ENCODE data around the gene TCF3. TPM values are rescaled to one million over a fixed set of nuclear protein-coding genes. Genes with fewer than 3 reads are reported as not detected.

TCF3 gene
- total and polyA plus RNA-seq, 2 of the 8 experiments (the other 6 are each of a cell fraction or from before 2014, with no cell fraction given): 241 to 348 TPM

GRCh38 chr19:1575323-1576241 lies 76.8 kb downstream of the TCF3 start:
- no peak overlapping the region for H2BK5ac ChIP-seq (ENCODE audit: low read depth, low read length)
- POLR2A ChIA-PET (ENCODE audit: partially characterized antibody): interaction anchor here (0.6 to 8.8 kb wide), 11 partner anchors 8 to 306 kb away, joined by 3 to 148 read pairs (median 4); partner anchors contain the start of genes CIRBP, MBD3 and MEX3D

More at GRCh38 chr19:1575323-1576241, 76.8 kb downstream of the TCF3 start:
- Histone ChIP-seq H3K9me3 (ENCODE audit: insufficient read depth in 2 of 2, low read depth in 1 of 2, low read length in 1 of 2) (no peaks in the 10 kb centered on the region), H2AK5ac (ENCODE audit: low read depth, low read length) (no peak overlapping the region), H3K4me3 (ENCODE audit: extremely low read depth in 1 of 4, insufficient read depth in 2 of 4, low read depth in 3 of 4, low read length in 4 of 4) (no peak overlapping the region), H4K5ac (ENCODE audit: insufficient read length, low read depth, low read length) (no peak overlapping the region), H3K56ac (replicated peaks; ENCODE audit: insufficient read length, low read depth, low read length) (no peak overlapping the region), H2BK12ac (ENCODE audit: low read depth, low read length) (no peak overlapping the region), H3K27ac (ENCODE audit: low read depth, low read length) (no peak overlapping the region), H3K23me2 (ENCODE audit: low read depth, low read length) (no peaks in the 10 kb centered on the region), H3K9ac (replicated peaks in 1 of 4; ENCODE audit: extremely low read depth in 1 of 4, low read depth in 3 of 4, low read length in 3 of 4) (no peak overlapping the region), H3K79me1 (ENCODE audit: low read depth, low read length) (no peaks in the 10 kb centered on the region; the same call in 1 of the 2 replicates), H3K4me1 (replicated peaks in 1 of 4; ENCODE audit: control insufficient read depth in 3 of 4, insufficient read depth in 4 of 4, low read length in 3 of 4) (no peaks in the 10 kb centered on the region), H2BK15ac (ENCODE audit: low read length) (no peak overlapping the region), H2BK120ac (replicated peaks; ENCODE audit: low read depth, low read length) (no peak overlapping the region), H3K14ac (ENCODE audit: insufficient read length) (no peak overlapping the region), H3K4me2 (ENCODE audit: insufficient read depth in 1 of 2, low read depth in 2 of 2, low read length in 2 of 2) (no peak overlapping the region), H3K79me2 (ENCODE audit: control insufficient read depth in 1 of 2, insufficient read depth in 2 of 2, low read length in 2 of 2) (no peaks in the 10 kb centered on the region), H2AFZ (ENCODE audit: low read length) (no peak overlapping the region), H3K4ac (replicated peaks; ENCODE audit: insufficient read length, low read depth, low read length) (no peak overlapping the region), H3K27me3 (replicated peaks in 1 of 4; ENCODE audit: control insufficient read depth in 3 of 4, extremely low read depth in 1 of 4, insufficient read depth in 3 of 4, low read length in 3 of 4) (peaks cover 0 to 7% (median 1%) of the 10 kb centered on the region in 4 experiments; a peak in 2 of 7 replicates), H2BK20ac (ENCODE audit: low read length) (no peak overlapping the region), H4K91ac (replicated peaks; ENCODE audit: insufficient read length, low read length) (no peak overlapping the region), H4K20me1 (replicated peaks in 1 of 2; ENCODE audit: control insufficient read depth in 1 of 2, insufficient read depth in 2 of 2, low read length in 2 of 2) (peaks cover 0 to 14% of the 10 kb centered on the region in 2 experiments), H4K8ac (ENCODE audit: extremely low read depth, insufficient read depth, low read length) (no peak overlapping the region; the same call in 1 of the 2 replicates), H3K23ac (ENCODE audit: insufficient read length) (no peak overlapping the region), H3K18ac (ENCODE audit: extremely low read depth, low read length) (no peak overlapping the region), H3K36me3 (ENCODE audit: control insufficient read depth in 2 of 4, insufficient read depth in 4 of 4, low read length in 3 of 4) (peaks cover 5 to 34% (median 22%) of the 10 kb centered on the region in 4 experiments; a peak in 6 of 8 replicates)
- DNase-seq (ENCODE audit: low read depth in 1 of 2, low spot score in 2 of 2): no peak
- TF ChIP-seq CBX8 (IDR thresholded peaks at IDR 0.05; ENCODE audit: borderline replicate concordance, low read depth, low read length): no peak
- CTCF ChIA-PET (ENCODE audit: partially characterized antibody): interaction anchor here (0.5 to 4.5 kb wide), 4 partner anchors 10 to 32 kb away, joined by 3 to 25 read pairs (median 4); no protein-coding TSS in a partner anchor
- 86% methylated on average over 18 of the region's 22 CpGs; no CpG with 5 or more reads in 1 of the 2 experiments for WGBS, 2 experiments (ENCODE audit: extremely low coverage in 1 of 2, insufficient coverage in 1 of 2, insufficient read length in 1 of 2, insufficient replicate concordance in 2 of 2, low coverage in 1 of 2, low lambda C conversion rate in 2 of 2, missing lambda C conversion rate in 1 of 2)
- FAIRE-seq: no peak

Measured in H1 (cell line).